HG03159 (cell line): ENCODE data around the gene S100A14.
A peak's percentile ranks its signal among the peaks of the same experiment; 100 is the strongest.

Source experiments
- ATAC-seq: cut with Tn5 transposase; IDR thresholded peaks from one replicate; pipeline ENCODE4 v1.9.1; 2021; ENCODE audit warnings: mild to moderate bottlenecking, moderate library complexity; ENCODE audit not compliant: unreplicated experiment

S100A14 gene

GRCh38 chr1:153639280-153639679 lies 23.2 kb upstream of the S100A14 start:
- no peak for ATAC-seq

- no peak for ATAC-seq
Measured at GRCh38 chr1:153638261-153638660, 22.1 kb upstream of the S100A14 start.

- no peak for ATAC-seq
Measured at GRCh38 chr1:153636312-153636711, 20.2 kb upstream of the S100A14 start.

- ATAC-seq: no peak
Measured at GRCh38 chr1:153635872-153636271, 19.7 kb upstream of the S100A14 start.

- peak; percentile 82 for ATAC-seq
Measured at GRCh38 chr1:153633754-153634665, 17.9 kb upstream of the S100A14 start, which contains the start of gene CHTOP. Gene CHTOP, plus strand, starts transcription at chr1:153634066. Its CDS starts 2,523 bp downstream, at chr1:153636589.

- no peak for ATAC-seq
Measured at GRCh38 chr1:153633161-153633753, 17.1 kb upstream of the S100A14 start.

GRCh38 chr1:153631047-153632022 lies 15.2 kb upstream of the S100A14 start:
- ATAC-seq: no peak

- no peak for ATAC-seq
Measured at GRCh38 chr1:153630384-153630783, 14.3 kb upstream of the S100A14 start.

- no peak for ATAC-seq
Measured at GRCh38 chr1:153629971-153630370, 13.8 kb upstream of the S100A14 start.

GRCh38 chr1:153629343-153629665 lies 13.2 kb upstream of the S100A14 start:
- no peak for ATAC-seq

- no peak for ATAC-seq
Measured at GRCh38 chr1:153628638-153629342, 12.7 kb upstream of the S100A14 start.

GRCh38 chr1:153627715-153628626 lies 11.8 kb upstream of the S100A14 start, which contains the start of gene S100A1:
Gene S100A1, plus strand, starts transcription at chr1:153628434. Its CDS starts 2,088 bp downstream, at chr1:153630522.
- no peak for ATAC-seq

GRCh38 chr1:153626904-153627714 lies 11.0 kb upstream of the S100A14 start, which contains the start of gene S100A13:
Gene S100A13, minus strand, starts transcription at chr1:153627505. Its CDS starts 1,033 bp downstream, at chr1:153626472.
- ATAC-seq: no peak

- no peak for ATAC-seq
Measured at GRCh38 chr1:153626477-153626903, 10.4 kb upstream of the S100A14 start.

GRCh38 chr1:153624965-153625611 lies 9.0 kb upstream of the S100A14 start:
- ATAC-seq: no peak

GRCh38 chr1:153623101-153623500 lies 7.0 kb upstream of the S100A14 start:
- no peak for ATAC-seq

GRCh38 chr1:153619171-153619570 lies 3.0 kb upstream of the S100A14 start:
- ATAC-seq: no peak

GRCh38 chr1:153617663-153618062 lies 1.5 kb upstream of the S100A14 start:
- ATAC-seq: peak; percentile 63
